ENCODE data around the gene CYP24A1.
"Not testable (repeated sequence)": the region's sequence is repeated elsewhere in the genome, so short reads cannot be mapped to it uniquely, and the experiment has no call there.

Gene CYP24A1

DNA sequence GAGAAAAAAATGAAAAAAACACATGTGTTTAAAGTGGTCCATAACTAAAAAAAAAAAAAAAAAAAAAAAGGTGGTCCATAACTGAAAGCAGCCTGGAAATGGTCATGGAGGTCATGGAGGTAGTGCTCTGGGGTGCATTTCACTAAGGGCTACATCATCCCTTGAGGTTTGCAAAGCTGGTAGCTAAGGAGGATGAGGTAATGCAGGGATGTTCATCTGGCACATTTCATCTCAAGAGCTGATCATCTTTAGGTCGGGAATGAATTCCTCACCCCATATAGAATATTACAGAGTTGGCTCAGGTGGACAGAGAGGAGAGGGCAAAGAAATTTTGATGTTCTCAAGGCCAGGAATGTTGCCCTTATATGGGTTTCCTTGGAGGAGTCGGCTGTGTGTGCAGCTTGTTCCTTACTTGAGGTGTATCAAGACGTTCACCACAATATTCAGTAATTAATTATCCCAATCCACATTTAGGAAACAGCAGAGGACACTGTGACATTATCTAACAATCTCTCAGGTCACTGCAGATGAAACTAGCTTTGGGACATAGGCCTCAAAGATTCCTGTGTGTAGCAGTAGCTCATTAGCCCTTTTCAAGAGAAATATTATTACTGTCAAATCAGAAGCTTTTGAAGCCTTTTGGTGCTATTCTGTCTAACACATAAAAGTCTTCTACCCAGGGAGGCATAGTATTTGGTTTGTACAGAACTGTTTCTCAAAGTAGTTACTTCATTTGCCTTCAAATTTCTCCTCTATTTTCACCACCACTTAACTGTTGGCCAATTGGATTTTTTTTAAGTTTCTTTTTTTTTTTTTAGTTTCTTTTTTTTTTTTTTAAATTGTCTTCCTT lies 46.8 kb downstream of the CYP24A1 start:
- Histone ChIP-seq H4K20me1 (ENCODE audit: insufficient read depth, low read length) (no peaks in the 10 kb centered on the region), H2AFZ (ENCODE audit: low read depth, low read length) (no peak overlapping the region), H3K27ac (ENCODE audit: low read length) (no peak overlapping the region), H3K27me3 (ENCODE audit: insufficient read depth, low read length, poor library complexity) (peaks cover 13% of the 10 kb centered on the region), H3K9me3 (ENCODE audit: insufficient read depth, low read length, severe bottlenecking) (no peaks in the 10 kb centered on the region), H3K4me1 (ENCODE audit: insufficient read depth, low read length) (no peaks in the 10 kb centered on the region), H3K79me2 (ENCODE audit: insufficient read depth, low read length) (no peaks in the 10 kb centered on the region), H3K4me3 (ENCODE audit: low read depth in 1 of 2, low read length in 2 of 2) (no peak overlapping the region), H3K9ac (ENCODE audit: low read depth, low read length) (no peak overlapping the region), H3K4me2 (ENCODE audit: insufficient read depth, low read length) (no peak overlapping the region), H3K36me3 (ENCODE audit: insufficient read depth, low read length) (no peaks in the 10 kb centered on the region)
- no peak for TF ChIP-seq EZH2 (IDR thresholded peaks at IDR 0.05; ENCODE audit: borderline replicate concordance, low read depth, low read length, severe bottlenecking)
- TF ChIP-seq, protein P1, sequence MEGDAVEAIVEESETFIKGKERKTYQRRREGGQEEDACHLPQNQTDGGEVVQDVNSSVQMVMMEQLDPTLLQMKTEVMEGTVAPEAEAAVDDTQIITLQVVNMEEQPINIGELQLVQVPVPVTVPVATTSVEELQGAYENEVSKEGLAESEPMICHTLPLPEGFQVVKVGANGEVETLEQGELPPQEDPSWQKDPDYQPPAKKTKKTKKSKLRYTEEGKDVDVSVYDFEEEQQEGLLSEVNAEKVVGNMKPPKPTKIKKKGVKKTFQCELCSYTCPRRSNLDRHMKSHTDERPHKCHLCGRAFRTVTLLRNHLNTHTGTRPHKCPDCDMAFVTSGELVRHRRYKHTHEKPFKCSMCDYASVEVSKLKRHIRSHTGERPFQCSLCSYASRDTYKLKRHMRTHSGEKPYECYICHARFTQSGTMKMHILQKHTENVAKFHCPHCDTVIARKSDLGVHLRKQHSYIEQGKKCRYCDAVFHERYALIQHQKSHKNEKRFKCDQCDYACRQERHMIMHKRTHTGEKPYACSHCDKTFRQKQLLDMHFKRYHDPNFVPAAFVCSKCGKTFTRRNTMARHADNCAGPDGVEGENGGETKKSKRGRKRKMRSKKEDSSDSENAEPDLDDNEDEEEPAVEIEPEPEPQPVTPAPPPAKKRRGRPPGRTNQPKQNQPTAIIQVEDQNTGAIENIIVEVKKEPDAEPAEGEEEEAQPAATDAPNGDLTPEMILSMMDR (IDR thresholded peaks at IDR 0.05; ENCODE audit: borderline replicate concordance, extremely low read depth, low read length, poor library complexity, severe bottlenecking) = no peak
- DNase-seq (no peak), ATAC-seq (ENCODE audit: insufficient read depth, low read depth) (no peak)

DNA sequence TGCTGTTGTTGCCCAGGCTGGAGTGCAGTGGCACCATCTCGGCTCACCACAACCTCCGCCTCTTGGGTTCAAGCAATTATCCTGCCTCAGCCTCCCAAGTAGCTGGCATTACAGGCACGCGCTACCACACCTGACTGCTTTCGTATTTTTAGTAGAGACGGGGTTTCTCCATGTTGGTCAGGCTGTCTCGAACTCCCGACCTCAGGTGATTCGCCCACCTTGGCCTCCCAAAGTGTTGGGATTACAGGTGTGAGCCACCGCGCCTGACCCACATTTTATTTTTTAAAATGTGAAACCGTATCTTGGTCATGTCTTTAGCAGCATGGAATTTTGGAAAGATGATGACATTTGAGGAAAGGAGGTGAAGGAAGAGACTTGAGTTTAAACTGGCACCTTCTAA lies 47.5 kb downstream of the CYP24A1 start:
- H3K4me2 ChIP-seq (ENCODE audit: insufficient read depth, low read length); H2AFZ ChIP-seq (ENCODE audit: low read depth, low read length); H3K4me1 ChIP-seq (ENCODE audit: insufficient read depth, low read length); ATAC-seq (ENCODE audit: insufficient read depth, low read depth); H3K27ac ChIP-seq (ENCODE audit: low read length); DNase-seq; H3K4me3 ChIP-seq (ENCODE audit: low read depth in 1 of 2, low read length in 2 of 2); H3K9me3 ChIP-seq (ENCODE audit: insufficient read depth, low read length, severe bottlenecking); H3K9ac ChIP-seq (ENCODE audit: low read depth, low read length); H4K20me1 ChIP-seq (ENCODE audit: insufficient read depth, low read length); H3K36me3 ChIP-seq (ENCODE audit: insufficient read depth, low read length); H3K79me2 ChIP-seq (ENCODE audit: insufficient read depth, low read length): not testable (repeated sequence)
- H3K27me3 ChIP-seq (ENCODE audit: insufficient read depth, low read length, poor library complexity) = peaks cover 13% of the 10 kb centered on the region

DNA sequence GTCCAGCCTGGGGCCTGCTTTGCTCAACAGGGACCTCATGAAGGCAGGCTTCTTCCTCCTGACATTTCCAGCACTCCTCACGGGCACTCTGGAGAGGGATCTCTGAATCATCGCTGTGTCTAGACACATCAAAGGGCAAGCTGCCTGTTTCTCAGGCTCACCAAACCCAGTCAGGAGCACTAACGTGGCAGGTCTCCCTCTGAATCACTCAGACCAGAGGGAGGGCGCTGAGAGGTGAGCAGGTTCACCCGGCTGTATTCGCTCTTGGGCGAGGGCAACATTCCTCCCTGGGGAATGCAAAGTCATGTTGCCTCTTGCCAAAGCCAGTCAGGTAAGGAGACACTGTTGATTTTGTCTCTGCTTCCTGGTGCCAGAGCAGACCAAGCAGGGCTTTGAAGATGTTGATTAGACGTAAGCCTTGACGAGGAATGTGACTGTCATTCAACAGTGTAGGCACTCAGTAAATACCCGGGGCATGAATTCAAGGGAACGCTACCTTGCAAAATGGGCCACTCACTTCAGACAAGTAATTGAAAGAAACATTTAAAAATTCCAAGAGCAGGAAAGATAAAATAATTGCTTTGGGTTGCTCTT lies 50.1 kb downstream of the CYP24A1 start:
- H3K4me2 ChIP-seq (ENCODE audit: insufficient read depth, low read length) = no peak overlapping the region
- no peaks in the 10 kb centered on the region for H3K79me2 ChIP-seq (ENCODE audit: insufficient read depth, low read length)
- no peaks in the 10 kb centered on the region for H4K20me1 ChIP-seq (ENCODE audit: insufficient read depth, low read length)
- TF ChIP-seq EZH2 (IDR thresholded peaks at IDR 0.05; ENCODE audit: borderline replicate concordance, low read depth, low read length, severe bottlenecking) = no peak
- TF ChIP-seq, protein P1 (IDR thresholded peaks at IDR 0.05; ENCODE audit: borderline replicate concordance, extremely low read depth, low read length, poor library complexity, severe bottlenecking) = no peak
- no peak overlapping the region for H3K9ac ChIP-seq (ENCODE audit: low read depth, low read length)
- no peak for DNase-seq
- H3K9me3 ChIP-seq (ENCODE audit: insufficient read depth, low read length, severe bottlenecking) = no peaks in the 10 kb centered on the region
- no peak overlapping the region for H3K4me3 ChIP-seq (ENCODE audit: low read depth in 1 of 2, low read length in 2 of 2)
- ATAC-seq (ENCODE audit: insufficient read depth, low read depth) = no peak; the same call in 2 of the 3 replicates
- no peak overlapping the region for H3K27ac ChIP-seq (ENCODE audit: low read length)
- no peaks in the 10 kb centered on the region for H3K4me1 ChIP-seq (ENCODE audit: insufficient read depth, low read length)
- H3K36me3 ChIP-seq (ENCODE audit: insufficient read depth, low read length) = no peaks in the 10 kb centered on the region
- no peak overlapping the region for H2AFZ ChIP-seq (ENCODE audit: low read depth, low read length)
- peaks cover 26% of the 10 kb centered on the region for H3K27me3 ChIP-seq (ENCODE audit: insufficient read depth, low read length, poor library complexity)
